Measurements from ENCODE around the gene RASA3.

- TF ChIP-seq, protein P1, sequence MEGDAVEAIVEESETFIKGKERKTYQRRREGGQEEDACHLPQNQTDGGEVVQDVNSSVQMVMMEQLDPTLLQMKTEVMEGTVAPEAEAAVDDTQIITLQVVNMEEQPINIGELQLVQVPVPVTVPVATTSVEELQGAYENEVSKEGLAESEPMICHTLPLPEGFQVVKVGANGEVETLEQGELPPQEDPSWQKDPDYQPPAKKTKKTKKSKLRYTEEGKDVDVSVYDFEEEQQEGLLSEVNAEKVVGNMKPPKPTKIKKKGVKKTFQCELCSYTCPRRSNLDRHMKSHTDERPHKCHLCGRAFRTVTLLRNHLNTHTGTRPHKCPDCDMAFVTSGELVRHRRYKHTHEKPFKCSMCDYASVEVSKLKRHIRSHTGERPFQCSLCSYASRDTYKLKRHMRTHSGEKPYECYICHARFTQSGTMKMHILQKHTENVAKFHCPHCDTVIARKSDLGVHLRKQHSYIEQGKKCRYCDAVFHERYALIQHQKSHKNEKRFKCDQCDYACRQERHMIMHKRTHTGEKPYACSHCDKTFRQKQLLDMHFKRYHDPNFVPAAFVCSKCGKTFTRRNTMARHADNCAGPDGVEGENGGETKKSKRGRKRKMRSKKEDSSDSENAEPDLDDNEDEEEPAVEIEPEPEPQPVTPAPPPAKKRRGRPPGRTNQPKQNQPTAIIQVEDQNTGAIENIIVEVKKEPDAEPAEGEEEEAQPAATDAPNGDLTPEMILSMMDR (IDR thresholded peaks at IDR 0.05; ENCODE audit: insufficient read depth, low read depth, low read length): no peak
- TF ChIP-seq EZH2 (IDR thresholded peaks at IDR 0.05; ENCODE audit: insufficient read depth, low read length): no peak
These were observed 197.2 kb downstream of the RASA3 start for GRCh38 chr13:113935001-113935844.

Data from astrocyte (in vitro differentiated cells and primary cell).